WERI-Rb-1 (cell line): ENCODE results near the gene MAT1A.

Experiments used
- DNase-seq: peaks from one replicate; pipeline ENCODE4 v3.0.0-alpha.2; 2020
- H3K27ac ChIP-seq: fragments of 250-450 bp; sonication (Bioruptor Pico); 2 replicates; pipeline ENCODE4 v1.5.1; 2020; ENCODE audit warnings: mild to moderate bottlenecking, moderate library complexity
- H3K27me3 ChIP-seq: fragments of 250-450 bp; sonication (Bioruptor Pico); 2 replicates; pipeline ENCODE4 v1.5.1; 2021; ENCODE audit warnings: mild to moderate bottlenecking, low read depth, moderate library complexity; ENCODE audit not compliant: insufficient read depth, severe bottlenecking
- H3K36me3 ChIP-seq: fragments of 250-450 bp; sonication (Bioruptor Pico); 2 replicates; pipeline ENCODE4 v1.5.1; 2020; ENCODE audit warnings: mild to moderate bottlenecking, moderate library complexity
- H3K4me3 ChIP-seq: 2 replicates; pipeline ENCODE4 v1.5.1; 2011; ENCODE audit warnings: low read depth, mild to moderate bottlenecking, control low read depth, low read length
- H3K9me3 ChIP-seq: fragments of 250-450 bp; sonication (Bioruptor Pico); 2 replicates; pipeline ENCODE4 v1.5.1; 2021; ENCODE audit warnings: mild to moderate bottlenecking, moderate library complexity; ENCODE audit not compliant: severe bottlenecking
- TF ChIP-seq, protein P1 (sequence below): IDR thresholded peaks from 2 replicates; pipeline ENCODE4 v1.5.1; 2011; ENCODE audit warnings: low read depth, mild to moderate bottlenecking, control low read depth, inconsistent platforms, low read length

Gene MAT1A

DNA sequence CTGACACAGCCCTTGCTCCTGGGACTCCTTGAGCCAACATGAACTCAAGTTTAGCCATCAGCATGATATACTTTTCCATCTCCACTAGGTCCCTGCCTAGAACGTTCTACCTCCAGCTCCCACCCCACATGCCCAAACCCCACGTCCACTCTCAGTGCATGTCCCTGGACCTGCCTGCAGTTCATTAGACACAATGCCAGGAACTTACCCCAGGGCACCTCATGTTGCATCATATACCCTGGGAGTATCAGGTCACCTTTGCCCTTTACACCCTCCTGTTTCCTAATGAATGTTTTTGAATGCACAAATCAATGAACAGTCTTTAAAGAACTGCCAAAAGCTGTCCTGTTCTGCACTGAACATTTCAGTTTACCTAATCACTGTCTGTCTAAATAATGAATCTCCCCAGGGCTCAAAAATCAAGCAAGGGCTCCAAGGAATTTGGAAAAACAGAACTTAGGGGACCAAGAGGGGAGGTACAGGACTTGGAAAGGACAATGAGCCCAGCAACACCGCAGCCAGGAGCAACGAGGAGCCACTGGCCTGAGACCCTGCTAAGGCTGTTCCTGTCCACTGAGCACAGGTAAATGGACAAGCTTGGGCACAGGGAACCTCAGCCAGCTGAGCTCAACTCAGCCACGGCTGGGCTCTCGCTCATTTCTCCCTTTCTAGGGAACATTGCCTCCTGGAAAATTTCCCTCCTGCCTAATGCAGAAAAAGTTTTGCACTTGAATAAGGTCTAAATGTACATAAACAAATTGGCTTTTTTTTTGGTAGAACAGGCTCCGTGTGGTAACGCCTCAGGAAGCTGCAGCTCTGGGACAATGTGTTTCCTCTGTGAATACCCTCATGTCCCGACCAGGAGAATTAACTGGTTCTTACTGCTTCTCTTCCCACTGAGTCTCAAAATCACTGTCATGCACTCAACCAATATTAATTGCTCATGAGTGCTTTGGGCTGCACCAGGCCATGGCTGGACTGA is 7.4 kb downstream of the MAT1A start:
- Histone ChIP-seq H3K27ac (no peak overlapping the region), H3K27me3 (no peaks in the 10 kb centered on the region), H3K4me3 (no peak overlapping the region), H3K36me3 (no peaks in the 10 kb centered on the region), H3K9me3 (no peaks in the 10 kb centered on the region)
- TF ChIP-seq, protein P1, sequence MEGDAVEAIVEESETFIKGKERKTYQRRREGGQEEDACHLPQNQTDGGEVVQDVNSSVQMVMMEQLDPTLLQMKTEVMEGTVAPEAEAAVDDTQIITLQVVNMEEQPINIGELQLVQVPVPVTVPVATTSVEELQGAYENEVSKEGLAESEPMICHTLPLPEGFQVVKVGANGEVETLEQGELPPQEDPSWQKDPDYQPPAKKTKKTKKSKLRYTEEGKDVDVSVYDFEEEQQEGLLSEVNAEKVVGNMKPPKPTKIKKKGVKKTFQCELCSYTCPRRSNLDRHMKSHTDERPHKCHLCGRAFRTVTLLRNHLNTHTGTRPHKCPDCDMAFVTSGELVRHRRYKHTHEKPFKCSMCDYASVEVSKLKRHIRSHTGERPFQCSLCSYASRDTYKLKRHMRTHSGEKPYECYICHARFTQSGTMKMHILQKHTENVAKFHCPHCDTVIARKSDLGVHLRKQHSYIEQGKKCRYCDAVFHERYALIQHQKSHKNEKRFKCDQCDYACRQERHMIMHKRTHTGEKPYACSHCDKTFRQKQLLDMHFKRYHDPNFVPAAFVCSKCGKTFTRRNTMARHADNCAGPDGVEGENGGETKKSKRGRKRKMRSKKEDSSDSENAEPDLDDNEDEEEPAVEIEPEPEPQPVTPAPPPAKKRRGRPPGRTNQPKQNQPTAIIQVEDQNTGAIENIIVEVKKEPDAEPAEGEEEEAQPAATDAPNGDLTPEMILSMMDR, result no peak
- no peak for DNase-seq

DNA sequence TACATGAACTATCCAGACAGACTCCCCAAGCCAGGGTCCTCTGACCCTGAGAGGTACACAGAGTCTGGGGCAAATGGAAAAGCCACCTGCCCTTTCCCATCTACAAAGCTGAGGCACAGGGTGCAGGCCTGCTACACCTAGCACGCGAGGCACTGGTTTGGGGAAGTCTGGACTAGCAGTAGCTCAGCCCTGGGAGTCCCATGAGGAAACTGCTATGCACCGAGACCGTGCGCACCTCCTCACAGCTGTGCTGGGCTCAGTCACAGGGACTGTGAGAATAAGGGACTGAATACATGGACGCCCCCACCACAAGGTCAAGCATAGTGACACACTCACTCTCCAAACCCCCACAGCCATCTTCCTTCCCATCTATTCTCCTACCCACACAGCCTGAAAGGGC is 8.2 kb downstream of the MAT1A start:
- Histone ChIP-seq H3K27me3 (no peaks in the 10 kb centered on the region), H3K36me3 (no peaks in the 10 kb centered on the region), H3K4me3 (no peak overlapping the region), H3K27ac (no peak overlapping the region), H3K9me3 (no peaks in the 10 kb centered on the region)
- TF ChIP-seq, protein P1, result no peak
- no peak for DNase-seq

DNA sequence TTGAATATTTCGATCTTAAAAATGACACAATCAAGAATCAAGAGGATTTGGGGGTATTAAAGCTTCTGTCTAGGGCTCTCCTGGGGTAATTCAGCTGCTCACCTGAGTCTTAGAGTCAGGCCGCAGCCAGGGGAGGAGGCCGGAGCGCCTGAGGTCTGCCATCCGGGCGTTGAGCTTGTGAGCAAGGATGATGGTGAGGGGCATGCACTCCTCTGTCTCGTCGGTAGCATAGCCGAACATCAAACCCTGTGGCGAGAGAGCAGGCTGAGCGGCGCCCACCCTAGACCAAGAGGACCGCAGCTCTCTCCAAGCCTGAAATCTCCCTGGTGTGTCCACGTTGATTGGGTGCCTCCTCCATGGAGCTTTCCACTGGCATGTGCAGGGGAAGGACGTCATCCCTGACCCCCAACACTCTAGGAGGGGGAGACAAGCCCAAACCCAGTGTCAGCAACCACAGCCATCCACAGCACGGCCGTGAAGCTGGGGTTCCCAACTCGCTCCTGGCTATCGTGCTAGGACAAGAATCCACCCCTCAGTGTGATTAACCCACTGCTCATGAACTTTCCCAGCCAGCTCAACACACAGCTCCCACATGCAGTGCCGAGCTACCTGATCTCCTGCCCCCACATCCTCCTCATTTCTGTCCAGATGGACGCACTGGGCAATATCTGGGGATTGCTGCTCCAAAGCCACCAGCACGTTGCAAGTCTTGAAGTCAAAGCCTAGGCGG is 9.2 kb downstream of the MAT1A start:
- TF ChIP-seq, protein P1, result no peak
- Histone ChIP-seq H3K4me3 (no peak overlapping the region), H3K27me3 (no peaks in the 10 kb centered on the region), H3K27ac (peak overlapping the region; percentile 7; the same call in 1 of the 2 replicates), H3K9me3 (no peaks in the 10 kb centered on the region), H3K36me3 (no peaks in the 10 kb centered on the region)
- DNase-seq, result no peak

DNA sequence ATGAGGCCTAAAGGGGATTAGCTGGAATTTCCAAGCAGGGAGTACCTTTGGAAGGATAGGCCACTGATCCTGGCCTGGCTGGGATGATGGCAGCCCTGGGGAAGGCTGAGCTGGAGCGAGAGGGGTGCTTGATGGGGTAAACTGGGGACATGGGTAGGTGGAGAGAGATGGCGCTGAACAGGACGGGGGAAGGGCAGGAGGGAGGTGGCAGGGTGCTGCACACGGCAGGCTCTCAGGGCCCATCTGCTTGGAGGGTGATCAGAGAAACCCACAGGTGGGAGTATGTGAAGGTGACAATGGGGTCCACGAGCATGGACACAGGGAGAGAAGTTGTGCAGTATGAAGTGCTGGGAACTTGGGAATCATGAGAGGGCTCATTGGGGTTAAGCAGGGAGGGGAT is 10.3 kb downstream of the MAT1A start:
- Histone ChIP-seq H3K4me3 (no peak overlapping the region), H3K9me3 (no peaks in the 10 kb centered on the region), H3K27me3 (no peaks in the 10 kb centered on the region), H3K36me3 (no peaks in the 10 kb centered on the region), H3K27ac (no peak overlapping the region)
- TF ChIP-seq, protein P1, result no peak
- no peak for DNase-seq

DNA sequence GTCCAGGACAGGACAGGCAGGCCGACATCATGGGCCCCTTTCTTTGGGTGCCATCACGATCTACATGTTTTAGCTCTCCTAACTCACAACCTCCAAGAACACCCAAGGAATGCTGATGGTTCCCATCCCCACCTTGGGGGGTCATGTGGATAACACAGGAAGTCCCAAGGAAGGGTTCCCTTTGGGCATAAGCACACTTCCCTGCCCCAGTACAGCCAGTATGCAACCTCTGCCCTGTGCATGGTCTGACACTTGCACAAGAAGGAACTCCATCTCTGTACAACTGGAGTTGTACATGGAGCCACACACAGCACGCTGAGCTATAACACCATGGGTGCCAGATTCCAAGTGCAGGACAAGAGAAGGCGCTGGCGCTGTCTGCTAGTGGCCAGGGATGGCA is 11.0 kb downstream of the MAT1A start:
- Histone ChIP-seq H3K9me3 (no peaks in the 10 kb centered on the region), H3K27me3 (no peaks in the 10 kb centered on the region), H3K36me3 (no peaks in the 10 kb centered on the region), H3K4me3 (no peak overlapping the region), H3K27ac (no peak overlapping the region)
- TF ChIP-seq, protein P1, result no peak
- no peak for DNase-seq
